Measurements from ENCODE around the gene MEI4.
"Not testable (repeated sequence)": the region's sequence is repeated elsewhere in the genome, so short reads cannot be mapped to it uniquely, and the experiment has no call there.

Gene MEI4

GRCh38 chr6:77815531-77815930 lies 162.7 kb downstream of the MEI4 start:
- DNase-seq (ENCODE audit: low read depth in 2 of 2), result no peak

DNA sequence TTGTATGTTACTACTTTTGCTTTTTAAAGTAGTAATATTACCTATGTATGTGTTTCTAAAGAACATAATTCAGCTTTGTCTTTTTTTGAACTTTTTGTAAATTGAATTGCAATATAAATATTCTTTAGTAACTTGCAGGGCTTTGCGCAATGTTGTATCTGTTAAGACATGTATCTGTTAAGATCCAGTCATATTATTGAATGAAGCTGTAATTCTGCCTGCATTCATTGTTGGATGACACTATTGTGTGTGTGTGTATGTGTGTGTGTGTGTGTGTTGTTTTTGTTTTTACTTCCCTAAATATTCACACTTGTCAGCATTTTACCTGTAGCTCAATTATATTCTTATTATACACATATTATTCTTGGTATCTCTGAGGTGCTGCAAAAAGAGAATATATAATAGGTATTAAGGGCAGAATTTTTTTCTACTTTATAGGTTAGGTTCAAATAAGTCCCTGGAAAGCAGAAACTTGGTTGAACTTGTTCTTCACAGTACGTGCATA lies 164.0 kb downstream of the MEI4 start:
- DNase-seq (ENCODE audit: low read depth in 2 of 2), result no peak

DNA sequence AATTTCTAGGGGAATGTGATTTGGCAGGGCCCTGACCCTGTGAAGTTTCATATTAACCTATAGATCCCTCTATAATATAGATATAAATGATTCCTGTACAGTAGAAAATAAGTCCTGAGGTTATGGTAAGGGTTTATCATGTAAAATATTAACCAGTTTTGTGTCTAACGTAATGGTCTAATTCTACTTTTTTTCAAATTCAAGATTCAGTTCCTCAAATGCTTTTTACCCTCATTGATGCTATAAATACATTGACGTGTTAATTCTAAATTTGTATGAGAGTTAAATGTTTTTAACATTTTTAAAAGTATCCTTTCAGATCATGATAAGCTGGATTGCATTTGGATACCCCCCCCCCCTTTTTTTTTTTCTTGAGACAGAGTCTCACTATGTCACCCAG lies 169.4 kb downstream of the MEI4 start:
- no peak for DNase-seq (ENCODE audit: low read depth in 2 of 2)

- no peak for DNase-seq (ENCODE audit: low read depth in 2 of 2)
Measured at GRCh38 chr6:77825204-77825603, 172.4 kb downstream of the MEI4 start.

GRCh38 chr6:77829736-77830135 lies 176.9 kb downstream of the MEI4 start:
- no peak for DNase-seq (ENCODE audit: low read depth in 2 of 2)

DNA sequence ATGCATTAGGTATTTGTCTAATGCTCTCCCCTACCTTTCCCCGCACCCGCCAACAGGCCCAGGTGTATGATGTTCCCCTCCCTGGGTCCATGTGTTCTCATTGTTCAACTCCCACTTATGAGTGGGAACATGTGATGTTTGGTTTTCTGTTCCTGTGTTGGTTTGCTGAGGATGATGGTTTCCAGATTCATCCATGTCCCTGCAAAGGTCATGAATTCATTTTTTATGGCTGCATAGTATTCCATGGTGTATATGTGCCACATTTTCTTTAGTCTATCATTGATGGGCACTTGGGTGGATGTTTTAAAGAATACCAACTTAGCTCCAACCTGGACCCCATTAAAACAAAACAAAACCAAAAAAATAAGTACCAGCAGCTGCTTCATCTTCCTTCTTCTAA lies 180.9 kb downstream of the MEI4 start:
- not testable (repeated sequence) for DNase-seq (ENCODE audit: low read depth in 2 of 2)

GRCh38 chr6:77834591-77834996 lies 181.8 kb downstream of the MEI4 start:
- DNase-seq (ENCODE audit: low read depth in 2 of 2), result no peak

- DNase-seq (ENCODE audit: low read depth in 2 of 2), result no peak
Measured at GRCh38 chr6:77837034-77837784, 184.4 kb downstream of the MEI4 start.

DNA sequence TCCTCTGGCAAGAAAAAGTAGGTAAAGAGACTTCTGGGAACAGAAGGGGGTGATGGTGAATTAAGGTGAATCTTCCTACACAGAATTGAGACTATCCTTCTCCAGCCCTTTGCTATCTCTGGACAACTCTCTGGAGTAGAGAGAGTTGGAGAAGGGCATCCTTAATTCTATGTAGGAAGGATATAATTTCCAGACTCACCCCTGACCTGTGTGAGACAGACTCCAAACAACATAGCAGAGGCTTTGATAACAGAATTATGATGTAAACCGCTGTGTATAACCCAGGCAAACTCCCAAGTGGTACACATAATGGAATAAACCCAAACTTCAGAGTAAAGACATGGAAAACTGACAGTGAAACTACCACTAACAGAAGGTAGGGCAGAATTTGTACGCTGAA lies 186.5 kb downstream of the MEI4 start:
- no peak for DNase-seq (ENCODE audit: low read depth in 2 of 2)

DNA sequence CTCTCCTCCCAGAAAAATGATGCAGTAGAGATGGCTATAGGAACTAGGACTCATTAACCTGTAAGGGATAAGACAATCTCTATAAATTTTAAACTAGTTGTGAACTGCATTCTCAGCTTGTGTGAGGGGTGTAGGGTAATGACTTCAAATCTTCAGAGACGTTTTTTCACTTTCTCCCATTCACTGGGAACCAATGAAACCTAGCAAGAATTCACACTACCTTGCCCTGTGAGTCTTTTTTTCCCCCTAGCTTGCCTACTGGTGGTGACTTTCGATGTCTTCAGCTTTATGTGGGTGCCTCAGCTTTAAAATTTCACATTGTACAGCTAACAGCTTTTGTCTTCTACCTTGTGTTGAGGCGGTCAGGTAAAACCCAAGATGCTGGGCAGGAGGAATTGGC lies 192.0 kb downstream of the MEI4 start:
- no peak for DNase-seq (ENCODE audit: low read depth in 2 of 2)

GRCh38 chr6:77853401-77853800 lies 200.6 kb downstream of the MEI4 start:
- no peak for DNase-seq (ENCODE audit: low read depth in 2 of 2)

GRCh38 chr6:77856391-77856790 lies 203.6 kb downstream of the MEI4 start:
- DNase-seq (ENCODE audit: low read depth in 2 of 2), result no peak

- DNase-seq (ENCODE audit: low read depth in 2 of 2), result no peak
Measured at GRCh38 chr6:77857421-77857820, 204.6 kb downstream of the MEI4 start.

- no peak for DNase-seq (ENCODE audit: low read depth in 2 of 2)
Measured at GRCh38 chr6:77876300-77876699, 223.5 kb downstream of the MEI4 start.

- no peak for DNase-seq (ENCODE audit: low read depth in 2 of 2)
Measured at GRCh38 chr6:77879527-77879926, 226.7 kb downstream of the MEI4 start.

- DNase-seq (ENCODE audit: low read depth in 2 of 2), result no peak
Measured at GRCh38 chr6:77880501-77880900, 227.7 kb downstream of the MEI4 start.

GRCh38 chr6:77883851-77884250 lies 231.0 kb downstream of the MEI4 start:
- DNase-seq (ENCODE audit: low read depth in 2 of 2), result no peak

DNA sequence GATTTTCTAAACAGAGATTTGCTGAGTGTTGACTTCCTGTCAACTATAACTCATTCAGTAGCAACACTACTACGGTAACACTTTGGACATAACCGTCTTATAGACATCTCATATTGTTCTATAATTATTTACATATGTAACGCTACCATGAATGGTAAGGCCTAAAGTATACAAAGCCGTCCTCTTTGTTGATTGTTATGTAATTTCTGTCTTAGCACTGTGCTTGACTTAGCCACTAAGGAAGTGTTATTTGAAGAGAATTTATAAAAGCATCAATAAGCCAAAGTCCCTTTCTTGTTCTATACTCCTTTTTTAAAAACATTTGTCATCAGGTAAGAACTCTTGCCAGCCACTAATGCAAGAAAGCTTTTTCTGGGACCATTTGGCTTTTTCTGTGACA lies 240.6 kb downstream of the MEI4 start:
- DNase-seq (ENCODE audit: low read depth in 2 of 2), result no peak

DNA sequence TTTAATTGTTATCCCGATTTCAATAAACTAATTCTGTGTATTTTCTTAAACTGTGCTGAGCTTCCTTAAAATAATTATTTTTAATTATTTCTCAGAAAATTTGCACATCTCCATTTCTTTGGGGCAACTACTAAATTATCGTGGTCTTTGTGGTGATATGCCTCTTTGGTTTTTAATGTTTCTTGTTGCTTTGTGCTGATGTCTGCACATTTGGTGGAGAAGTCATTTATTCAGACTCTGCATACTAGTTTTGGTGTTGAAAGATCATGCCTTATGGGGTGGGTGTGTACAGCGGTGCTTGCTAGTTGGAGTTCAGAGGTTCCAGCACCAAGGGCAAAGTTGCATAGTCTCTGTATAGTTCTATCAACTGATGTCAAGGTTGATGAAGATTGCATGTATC lies 253.2 kb downstream of the MEI4 start:
- no peak for DNase-seq (ENCODE audit: low read depth in 2 of 2)

DNA sequence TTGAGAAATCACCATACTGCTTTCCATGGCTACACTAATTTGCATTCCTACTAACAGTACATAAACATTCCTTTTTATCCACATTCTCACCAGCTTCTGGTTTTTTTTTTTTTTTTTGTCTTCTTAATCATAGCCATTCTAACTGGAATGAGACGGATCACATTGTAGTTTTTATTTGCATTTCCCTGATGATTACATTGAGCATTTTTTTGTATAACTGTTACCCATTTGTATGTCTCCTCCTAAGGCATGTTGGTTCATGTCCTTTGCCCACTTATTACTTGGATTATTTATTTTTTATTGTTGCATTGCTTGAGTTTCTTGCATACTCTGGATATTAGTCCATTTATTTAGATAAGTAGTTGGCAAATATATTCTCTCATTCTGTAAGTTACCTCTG lies 258.0 kb downstream of the MEI4 start:
- DNase-seq (ENCODE audit: low read depth in 2 of 2), result no peak

GRCh38 chr6:77926198-77926751 lies 273.4 kb downstream of the MEI4 start:
- no peak for DNase-seq (ENCODE audit: low read depth in 2 of 2)

- DNase-seq (ENCODE audit: low read depth in 2 of 2), result no peak
Measured at GRCh38 chr6:77930382-77930781, 277.5 kb downstream of the MEI4 start.

- DNase-seq (ENCODE audit: low read depth in 2 of 2), result no peak
Measured at GRCh38 chr6:77930952-77931351, 278.1 kb downstream of the MEI4 start.

- DNase-seq (ENCODE audit: low read depth in 2 of 2), result no peak
Measured at GRCh38 chr6:77962070-77962469, 309.2 kb downstream of the MEI4 start.

Measured in stimulated activated CD8-positive, alpha-beta memory T cell treated with anti-CD3 and anti-CD28 coated beads, Interleukin-2, amount 100 ng/mL, for 48 hours (primary cell).